ENCODE data around the gene TMEM42.
"Not testable (repeated sequence)": the region's sequence is repeated elsewhere in the genome, so short reads cannot be mapped to it uniquely, and the experiment has no call there.

Gene TMEM42

GRCh38 chr3:44861412-44862225 lies at the start of gene TMEM42:
Gene TMEM42, plus strand, starts transcription at chr3:44861912. Its CDS starts 13 bp downstream, at chr3:44861925.
- DNase-seq: peak; percentile 91

- no peak for DNase-seq
These were observed 47.0 kb upstream of the TMEM42 start for GRCh38 chr3:44814751-44815150.

DNA sequence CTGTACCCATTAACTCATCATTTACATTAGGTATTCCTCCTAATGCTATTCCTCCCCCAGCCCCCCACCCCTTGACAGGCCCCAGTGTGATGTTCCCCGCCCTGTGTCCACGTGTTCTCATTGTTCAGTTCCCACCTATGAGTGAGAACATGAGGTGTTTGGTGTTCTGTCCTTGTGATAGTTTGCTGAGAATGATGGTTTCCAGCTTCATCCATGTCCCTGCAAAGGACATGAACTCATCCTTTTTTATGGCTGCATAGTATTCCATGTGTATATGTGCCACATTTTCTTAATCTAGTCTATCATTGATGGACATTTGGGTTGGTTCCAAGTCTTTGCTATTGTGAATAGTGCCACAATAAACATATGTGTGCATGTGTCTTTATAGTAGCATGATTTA lies 45.4 kb upstream of the TMEM42 start:
- DNase-seq: not testable (repeated sequence)

DNA sequence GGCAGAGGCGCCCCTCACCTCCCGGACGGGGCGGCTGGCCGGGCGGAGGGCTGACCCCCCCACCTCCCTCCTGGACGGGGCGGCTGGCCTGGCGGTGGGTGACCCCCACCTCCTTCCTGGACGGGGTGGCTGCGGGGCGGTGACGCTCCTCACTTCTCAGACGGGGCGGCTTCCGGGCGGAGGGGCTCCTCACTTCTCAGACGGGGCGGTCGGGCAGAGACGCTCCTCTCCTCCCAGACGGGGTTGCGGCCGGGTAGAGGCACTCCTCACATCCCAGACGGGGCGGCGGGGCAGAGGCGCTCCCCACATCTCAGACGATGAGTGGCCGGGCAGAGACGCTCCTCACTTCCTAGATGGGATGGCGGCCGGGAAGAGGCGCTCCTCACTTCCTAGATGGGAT lies 40.5 kb upstream of the TMEM42 start:
- not testable (repeated sequence) for DNase-seq

DNA sequence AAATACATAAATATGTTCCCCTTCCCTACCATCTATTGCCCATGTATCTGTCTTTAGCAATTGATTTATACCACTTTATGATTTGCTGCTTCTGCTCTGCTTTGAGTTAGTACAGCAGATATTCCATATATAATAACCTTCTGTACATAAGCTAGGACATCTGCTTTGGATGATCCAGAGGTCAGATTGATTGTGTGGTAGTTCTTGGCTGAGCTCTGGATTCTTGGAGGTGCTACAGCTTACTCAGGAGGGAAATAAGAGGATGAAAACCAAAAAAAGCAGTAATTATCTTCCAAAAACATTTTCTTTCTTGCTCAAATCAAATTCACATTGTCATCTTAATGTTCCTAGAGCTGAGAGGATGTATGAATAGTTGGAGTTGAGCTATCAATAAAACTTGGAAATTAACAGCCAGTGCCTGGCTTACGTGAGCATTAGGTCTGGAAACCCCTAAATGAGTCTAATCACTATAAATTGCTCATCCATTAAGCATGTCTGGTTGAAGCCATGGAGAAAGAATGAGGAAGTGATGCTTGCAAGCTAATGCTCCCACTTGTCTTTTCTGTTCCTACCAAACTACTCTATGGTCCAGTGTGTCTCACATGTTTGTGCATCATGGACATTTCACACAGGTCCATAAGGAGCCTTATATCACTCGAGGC lies 36.3 kb upstream of the TMEM42 start:
- DNase-seq: no peak

- no peak for DNase-seq
These were observed 34.5 kb upstream of the TMEM42 start for GRCh38 chr3:44827196-44827595.

- DNase-seq: no peak
These were observed 30.5 kb upstream of the TMEM42 start for GRCh38 chr3:44831232-44831631.

GRCh38 chr3:44832032-44832431 lies 29.7 kb upstream of the TMEM42 start:
- no peak for DNase-seq

GRCh38 chr3:44832965-44833364 lies 28.7 kb upstream of the TMEM42 start:
- no peak for DNase-seq

- no peak for DNase-seq
These were observed 28.3 kb upstream of the TMEM42 start for GRCh38 chr3:44833394-44833793.

- no peak for DNase-seq
These were observed 26.0 kb upstream of the TMEM42 start for GRCh38 chr3:44835684-44836083.

DNA sequence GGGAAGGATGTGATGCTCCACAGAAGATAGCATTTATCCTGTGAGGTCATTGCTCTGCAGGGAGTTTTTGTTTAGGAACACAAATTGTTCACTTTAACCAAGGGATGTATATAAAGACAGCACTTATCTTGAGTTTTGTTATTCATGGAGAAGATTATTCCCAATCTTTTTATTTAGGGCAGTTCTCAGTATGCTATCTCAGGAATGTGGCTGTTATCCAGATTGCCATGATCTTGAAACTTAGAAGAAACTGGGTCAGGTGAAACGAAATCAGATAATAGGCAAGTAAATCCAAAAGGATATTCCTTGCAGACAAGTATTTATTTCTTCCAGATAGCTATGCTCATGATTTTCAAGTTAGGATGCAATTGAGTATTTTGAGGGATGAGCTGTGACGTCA lies 19.3 kb upstream of the TMEM42 start:
- DNase-seq: no peak

DNA sequence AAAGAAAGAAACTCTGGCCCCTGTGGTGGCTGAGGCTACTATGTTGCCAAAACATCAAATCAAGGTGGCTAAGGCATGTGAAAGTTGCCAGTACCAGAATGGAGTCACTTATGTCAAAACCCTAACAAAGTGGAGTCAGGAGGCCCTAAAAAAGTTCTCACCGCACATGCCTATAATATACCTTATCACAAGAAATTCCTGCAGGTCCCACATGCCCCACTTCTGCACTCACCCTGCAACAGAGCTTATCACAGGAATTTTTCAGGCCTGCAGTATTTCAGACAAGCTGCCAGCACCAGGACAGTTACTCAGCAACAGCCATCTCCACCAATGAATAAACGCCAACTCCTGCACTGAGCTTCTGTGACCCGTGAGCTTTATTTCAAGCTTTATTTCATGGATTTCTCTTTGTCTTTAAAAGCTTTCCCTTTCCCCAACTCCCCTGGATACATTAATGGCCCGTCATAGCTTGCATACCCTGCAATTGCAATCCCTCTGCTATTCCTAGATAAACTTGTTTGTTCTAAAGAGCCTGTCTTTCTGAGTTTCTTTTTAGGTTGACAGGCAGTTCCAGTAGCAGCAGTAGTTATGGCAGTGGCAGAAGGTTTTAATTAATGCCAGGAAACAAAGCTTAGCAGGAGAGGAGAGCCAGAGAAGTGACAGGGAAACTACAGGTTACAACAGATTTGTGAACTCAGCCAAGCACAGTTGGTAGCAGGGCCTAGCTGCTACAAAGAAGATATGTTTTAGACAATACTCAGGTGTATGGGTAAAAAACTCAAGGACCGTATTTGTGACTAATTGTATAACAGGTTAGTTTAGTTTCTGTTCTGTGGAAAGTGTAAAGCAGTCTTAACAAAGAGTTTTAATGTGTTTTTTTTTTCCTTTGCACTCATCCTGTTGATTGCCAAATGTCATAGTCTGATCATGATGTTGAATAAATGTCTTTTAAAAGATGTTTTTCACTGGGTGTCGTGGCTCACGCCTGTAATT lies 15.9 kb upstream of the TMEM42 start:
- DNase-seq: no peak

DNA sequence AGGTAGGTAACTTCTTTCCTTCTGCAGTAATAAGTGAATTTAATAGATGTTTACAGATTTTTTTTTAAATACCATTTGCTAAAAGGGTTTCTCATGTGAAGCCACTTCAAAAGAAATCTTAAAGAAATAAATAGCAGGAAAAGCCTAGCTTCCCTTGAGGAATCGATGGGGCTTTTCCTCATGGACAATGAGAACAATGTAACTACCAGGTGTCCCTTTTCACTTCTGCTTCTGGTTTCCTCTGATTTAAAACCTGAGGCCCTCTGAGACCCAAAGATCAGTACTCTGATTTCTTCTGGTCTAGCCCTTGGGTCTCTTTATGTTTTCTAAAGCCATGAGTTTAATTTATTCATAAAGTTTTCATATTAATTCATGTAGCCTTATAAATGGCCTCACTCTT lies 13.1 kb upstream of the TMEM42 start:
- no peak for DNase-seq

DNA sequence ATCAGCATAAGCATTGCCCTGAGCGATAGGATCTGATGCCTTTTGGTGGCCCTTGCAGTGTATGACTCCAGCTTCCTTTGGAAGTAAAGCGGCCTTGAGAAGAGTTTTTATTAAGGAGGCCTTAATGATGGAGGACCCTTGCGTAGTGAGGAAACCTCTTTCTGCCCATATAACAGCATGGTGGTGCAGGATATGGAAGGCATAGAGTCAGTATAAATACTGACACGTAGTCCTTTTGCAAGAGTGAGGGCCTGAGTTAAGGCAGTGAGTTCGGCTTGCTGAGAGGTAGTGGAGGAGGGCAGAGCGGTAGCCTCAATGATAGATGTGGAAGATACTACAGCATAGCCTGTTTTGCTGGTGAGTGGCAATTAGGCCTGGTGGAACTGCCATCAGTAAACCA lies 5.0 kb upstream of the TMEM42 start:
- not testable (repeated sequence) for DNase-seq

GRCh38 chr3:44860117-44860516 lies 1.6 kb upstream of the TMEM42 start:
- no peak for DNase-seq

GRCh38 chr3:44862226-44862637 lies 520 bp downstream of the TMEM42 start:
- peak; percentile 17 for DNase-seq

GRCh38 chr3:44865272-44866035 lies 3.7 kb downstream of the TMEM42 start:
- peak; percentile 14 for DNase-seq

DNA sequence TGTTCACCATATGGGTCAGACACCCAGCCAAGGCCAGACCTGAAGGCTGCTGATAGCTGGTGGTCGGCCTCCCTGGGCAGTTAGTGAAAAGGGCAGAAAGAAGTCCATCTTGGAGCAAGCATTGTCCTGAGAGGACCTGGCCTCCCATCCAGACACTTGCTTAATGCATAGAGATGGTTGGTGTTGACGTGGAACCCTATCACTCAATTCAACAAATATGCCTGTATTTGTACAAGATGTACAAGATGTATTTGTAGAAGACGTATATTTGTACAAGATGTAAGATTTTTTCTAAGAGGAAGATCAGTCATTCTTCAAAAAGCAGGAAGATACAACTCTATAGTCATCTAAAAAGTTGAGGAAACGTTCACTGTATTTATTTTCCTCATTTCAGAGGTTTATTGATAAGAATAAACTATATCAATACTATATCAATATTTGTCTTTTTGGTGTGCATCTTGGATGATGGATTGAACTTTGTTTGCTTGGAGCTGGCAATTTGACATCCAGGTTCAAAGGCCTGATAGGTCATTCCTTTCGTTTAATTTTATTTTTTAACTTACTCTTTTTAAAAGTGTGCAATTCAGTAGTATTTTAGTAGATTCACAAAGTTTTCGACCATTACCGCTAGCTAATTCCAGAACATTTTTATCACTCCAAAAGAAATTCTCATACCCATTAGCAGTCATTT lies 5.9 kb downstream of the TMEM42 start:
- no peak for DNase-seq

DNA sequence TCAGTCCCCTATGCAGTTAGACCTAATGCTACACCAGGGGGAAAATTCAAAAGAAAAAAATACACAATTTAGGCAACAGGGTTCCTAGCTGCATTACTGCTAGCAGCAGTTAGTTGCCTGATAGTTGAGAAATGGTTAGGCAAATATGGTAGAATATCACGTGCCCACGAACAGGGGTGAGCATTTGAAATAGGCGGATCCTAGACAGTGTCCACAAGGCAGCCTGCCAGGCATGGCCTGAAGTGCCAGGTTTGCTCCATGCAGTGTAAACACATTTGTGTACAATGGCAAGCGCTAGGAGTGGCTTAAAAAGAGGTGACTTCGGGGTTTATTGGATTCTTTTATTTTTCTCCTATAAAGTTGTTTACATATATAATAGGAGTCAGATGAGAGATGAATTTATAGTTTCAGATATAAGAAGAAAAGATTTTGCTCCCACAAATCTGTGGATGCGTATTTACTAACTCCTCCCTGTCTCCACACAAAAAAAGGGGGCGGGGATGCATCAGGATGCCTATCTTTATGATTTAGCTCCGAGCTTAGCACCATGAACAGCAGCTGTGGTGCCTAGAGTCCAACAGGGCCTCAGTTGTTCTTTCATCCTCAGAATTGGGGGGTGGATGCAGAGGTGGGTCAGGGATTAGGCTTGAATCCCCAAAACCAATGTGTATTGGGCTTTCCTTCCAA lies 8.8 kb downstream of the TMEM42 start:
- DNase-seq: no peak

GRCh38 chr3:44874308-44874707 lies 12.6 kb downstream of the TMEM42 start, which contains the start of gene TGM4:
Gene TGM4, plus strand, starts transcription at chr3:44874608. Its CDS starts 71 bp downstream, at chr3:44874679.
- no peak for DNase-seq

All from NCI-H2171 treated with DMSO at 0.1 percent for 48 hours (cell line).